SW480 (cell line): ENCODE data around the gene RMI1.

ENCODE experiments used
- DNase-seq: peaks from one replicate; pipeline ENCODE4 v3.0.0-alpha.2; 2016; ENCODE audit warnings: low spot score

RMI1 gene

GRCh38 chr9:83969602-83970001, 11.0 kb upstream of the RMI1 start:
- DNase-seq, result no peak

DNA sequence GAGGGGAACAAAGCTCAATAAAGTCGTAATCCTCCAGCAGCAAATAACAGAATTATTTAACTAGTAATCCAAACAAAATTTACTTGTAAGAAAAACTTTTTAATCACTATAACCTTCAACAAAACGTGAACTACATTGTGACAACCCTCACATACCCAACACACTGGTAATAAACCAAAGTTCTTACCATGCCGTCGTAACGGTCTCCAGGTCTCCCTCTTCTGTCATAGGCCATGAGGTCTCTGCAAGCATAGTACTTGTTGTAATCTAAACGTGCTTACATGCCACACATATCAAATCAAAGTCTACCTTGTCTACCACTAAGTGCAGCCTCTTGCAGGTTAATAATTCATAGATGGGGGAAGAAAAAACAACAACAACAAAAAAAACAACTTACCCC, 9.1 kb upstream of the RMI1 start:
- DNase-seq, result no peak

DNA sequence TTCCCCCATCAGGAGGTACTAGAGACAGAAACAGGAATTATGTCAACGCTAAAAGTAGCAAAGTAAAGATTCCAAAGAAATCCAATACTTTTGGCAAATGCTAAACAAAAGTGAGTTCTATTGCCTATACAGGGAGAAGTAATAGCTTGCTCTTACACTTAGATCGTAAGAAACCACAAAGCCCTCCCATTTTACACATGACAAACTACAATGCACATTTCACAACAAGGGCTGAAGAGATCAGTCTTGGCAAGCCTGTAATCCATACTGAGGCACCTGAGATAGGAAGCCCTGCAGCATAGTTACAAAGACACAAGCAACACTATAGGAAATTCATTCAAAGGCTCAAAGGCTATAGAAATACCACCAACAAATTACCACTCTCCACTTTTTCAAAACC, 8.3 kb upstream of the RMI1 start:
- no peak for DNase-seq

DNA sequence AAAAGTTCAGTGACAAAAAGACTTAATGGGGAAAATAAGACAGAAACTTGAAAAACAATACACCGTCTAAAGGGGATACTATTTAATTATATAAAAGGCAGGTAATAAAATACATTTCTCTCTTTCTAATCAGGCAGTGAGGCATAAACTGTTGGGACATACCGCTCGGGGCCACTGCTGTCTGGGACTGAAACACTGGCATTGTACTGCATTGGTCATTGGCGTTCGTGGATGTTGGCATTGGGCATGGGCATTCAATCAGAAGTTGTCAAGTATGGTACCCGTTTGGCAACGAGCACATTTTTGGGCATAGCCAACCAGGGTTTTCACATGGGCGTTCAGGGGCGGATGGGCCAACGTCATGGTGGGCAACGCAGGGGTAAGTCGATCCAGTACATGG, 5.3 kb upstream of the RMI1 start:
- no peak for DNase-seq

- DNase-seq, result no peak
Observed at GRCh38 chr9:83976372-83976771, 4.2 kb upstream of the RMI1 start.

- DNase-seq, result no peak
Observed at GRCh38 chr9:83977196-83977595, 3.4 kb upstream of the RMI1 start.

DNA sequence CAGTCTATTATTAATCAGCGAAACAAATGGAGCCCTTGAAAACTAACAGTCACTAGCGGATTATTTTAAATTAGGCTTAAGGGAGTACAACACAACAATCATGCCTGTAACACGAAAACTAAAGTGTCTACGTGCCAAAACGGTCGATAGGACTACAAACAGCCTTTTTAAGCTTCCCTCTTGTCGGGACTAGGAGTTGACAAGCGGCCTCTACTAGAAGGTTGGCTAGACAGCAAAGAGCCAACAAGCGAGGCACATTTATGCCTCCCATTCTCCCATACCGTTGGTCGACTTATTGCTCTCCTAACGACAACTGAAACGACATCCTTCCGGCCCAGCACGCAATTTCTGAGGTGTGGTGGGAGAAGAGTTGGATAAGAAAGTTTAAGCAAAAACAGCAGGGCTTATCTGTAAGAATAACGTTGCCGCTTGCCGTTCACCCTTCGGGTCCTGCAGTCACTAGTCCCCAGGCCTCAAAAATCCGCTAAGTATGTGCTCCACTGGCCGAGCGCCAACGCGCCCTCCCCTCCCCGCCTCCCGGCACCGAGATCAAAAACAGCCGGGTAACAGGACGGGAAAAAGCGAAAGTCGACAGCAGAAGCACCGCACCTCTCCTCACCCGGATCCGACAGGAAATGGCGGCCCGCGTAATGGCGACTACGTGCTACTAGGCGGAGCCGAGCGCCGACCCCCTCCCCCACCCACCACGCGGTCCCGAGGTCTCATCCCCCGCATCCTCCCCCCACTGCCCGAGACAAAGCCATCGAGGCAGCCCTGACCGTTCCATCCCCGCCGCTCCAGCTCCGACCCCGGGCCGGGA, 1.4 kb upstream of the RMI1 start:
- DNase-seq, result peak; percentile 82

GRCh38 chr9:83979812-83980394, 702 bp upstream of the RMI1 start, which contains the start of gene HNRNPK:
HNRNPK (minus strand) TSS chr9:83980215; CDS start chr9:83978252, 1,963 bp downstream.
- DNase-seq, result peak; percentile 94

GRCh38 chr9:83981126-83981871, 694 bp downstream of the RMI1 start:
- peak; percentile 48 for DNase-seq

DNA sequence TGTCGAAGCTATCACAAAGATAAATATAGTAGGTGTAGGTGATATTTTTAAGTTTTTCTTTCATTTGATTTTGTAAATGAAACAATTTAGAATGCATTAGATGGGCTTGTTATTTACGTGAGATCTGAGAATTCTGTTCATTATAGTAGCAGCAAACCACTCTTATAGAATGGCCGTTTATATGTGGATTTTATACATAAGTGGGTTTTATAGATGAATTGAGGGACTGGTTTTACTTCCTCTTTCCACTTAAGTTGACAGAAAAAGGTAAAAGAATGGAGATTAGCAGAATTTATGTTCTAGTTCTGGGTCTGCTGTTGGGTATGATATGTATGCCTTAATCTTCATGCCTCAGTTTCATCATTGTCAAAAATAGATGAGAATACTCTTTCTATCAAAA, 5.6 kb downstream of the RMI1 start:
- no peak for DNase-seq

- no peak for DNase-seq
Observed at GRCh38 chr9:83986765-83987401, 6.3 kb downstream of the RMI1 start.

- no peak for DNase-seq
Observed at GRCh38 chr9:83987402-83987791, 6.8 kb downstream of the RMI1 start.

DNA sequence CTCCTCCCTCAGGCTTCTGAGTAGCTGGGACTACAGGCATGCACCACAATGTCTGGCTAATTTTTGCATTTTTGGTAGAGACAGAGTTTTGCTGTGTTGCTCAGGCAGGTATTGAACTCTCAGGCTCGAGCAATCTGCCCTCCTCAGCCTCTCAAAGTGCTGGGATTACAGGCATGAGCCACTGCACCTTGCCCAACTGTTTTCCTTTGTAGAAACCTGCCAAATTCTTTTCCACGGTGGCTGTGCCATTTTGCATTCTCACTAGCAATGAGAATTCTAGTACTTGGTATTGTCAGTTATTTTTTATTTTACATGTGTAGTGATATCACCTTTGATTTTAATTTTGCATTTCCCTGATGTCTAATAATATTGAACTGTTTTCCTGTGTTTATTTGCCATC, 7.8 kb downstream of the RMI1 start:
- DNase-seq, result no peak

DNA sequence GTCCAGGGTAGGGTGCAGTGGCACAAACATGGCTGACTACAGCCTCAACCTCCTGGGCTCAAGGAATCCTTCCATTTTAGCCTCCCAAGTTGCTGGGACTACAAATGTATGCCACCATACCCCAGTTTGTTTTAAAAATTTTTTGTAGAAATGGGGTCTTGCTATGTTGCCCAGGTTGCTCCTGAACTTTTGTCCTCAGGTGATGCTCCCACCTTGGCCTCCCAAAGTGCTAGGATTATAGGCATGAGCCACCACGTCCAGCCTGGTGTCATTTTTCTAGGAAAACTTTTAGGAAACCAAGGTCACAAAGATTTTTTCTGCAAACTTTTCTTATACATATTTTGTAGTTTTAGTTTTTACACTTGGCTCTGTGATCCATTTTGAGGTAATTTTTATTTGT, 10.8 kb downstream of the RMI1 start:
- DNase-seq, result no peak

DNA sequence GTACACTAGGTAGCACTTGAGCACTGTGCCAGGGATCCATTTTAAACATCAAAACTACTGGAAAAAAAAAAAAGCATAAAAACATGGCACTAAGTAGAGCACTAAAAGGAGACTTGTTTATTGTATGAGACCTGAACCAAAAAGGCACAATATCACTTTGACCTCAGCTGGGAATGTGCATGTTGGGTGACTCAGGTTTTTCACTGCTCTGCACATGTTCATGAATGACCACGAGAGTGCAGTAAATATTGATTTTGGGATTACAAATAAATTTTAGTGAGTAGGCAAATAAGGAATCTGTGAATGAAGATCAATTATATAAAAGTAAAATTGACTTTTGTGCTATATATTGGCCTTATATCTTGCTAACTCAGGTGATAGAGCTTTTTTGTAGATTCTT, 11.8 kb downstream of the RMI1 start:
- no peak for DNase-seq

DNA sequence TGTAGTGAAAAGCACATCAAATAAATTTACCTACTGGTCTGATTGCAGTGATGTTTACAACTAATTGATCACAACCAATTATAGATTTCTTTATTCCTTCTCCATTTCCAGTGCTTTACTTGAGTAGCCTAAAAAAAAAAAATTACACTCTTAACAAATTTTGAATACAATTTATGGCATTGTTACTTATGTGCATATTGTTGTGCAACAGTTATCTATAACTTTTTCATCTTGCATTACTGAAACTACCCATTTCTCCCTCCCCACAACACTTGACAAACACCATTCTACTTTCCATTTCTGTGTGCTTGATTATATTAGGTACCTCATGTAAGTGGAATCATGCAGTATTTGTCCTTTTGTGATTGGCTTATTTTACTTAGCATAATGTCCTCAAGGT, 12.3 kb downstream of the RMI1 start:
- DNase-seq, result no peak

- no peak for DNase-seq
Observed at GRCh38 chr9:83996126-83996525, 15.5 kb downstream of the RMI1 start.

- no peak for DNase-seq
Observed at GRCh38 chr9:83999141-83999918, 18.7 kb downstream of the RMI1 start.

DNA sequence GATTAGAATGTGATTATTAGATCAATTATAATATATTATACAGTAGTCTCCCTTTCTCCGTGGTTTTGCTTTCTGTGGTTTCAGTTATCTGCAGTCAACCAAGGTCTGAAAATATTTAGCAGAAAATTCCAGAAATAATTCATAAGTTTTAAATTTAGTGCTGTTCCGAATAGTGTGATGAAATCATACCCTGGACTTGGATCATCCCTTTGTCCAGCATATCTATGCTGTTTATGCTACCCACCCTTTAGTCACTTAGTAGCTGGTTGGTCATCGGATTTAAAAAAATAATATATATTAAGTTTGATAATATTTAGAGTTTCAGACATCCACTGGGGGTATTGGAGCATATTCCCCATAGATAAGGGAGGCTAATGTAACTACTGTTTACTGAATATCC, 19.6 kb downstream of the RMI1 start:
- no peak for DNase-seq

DNA sequence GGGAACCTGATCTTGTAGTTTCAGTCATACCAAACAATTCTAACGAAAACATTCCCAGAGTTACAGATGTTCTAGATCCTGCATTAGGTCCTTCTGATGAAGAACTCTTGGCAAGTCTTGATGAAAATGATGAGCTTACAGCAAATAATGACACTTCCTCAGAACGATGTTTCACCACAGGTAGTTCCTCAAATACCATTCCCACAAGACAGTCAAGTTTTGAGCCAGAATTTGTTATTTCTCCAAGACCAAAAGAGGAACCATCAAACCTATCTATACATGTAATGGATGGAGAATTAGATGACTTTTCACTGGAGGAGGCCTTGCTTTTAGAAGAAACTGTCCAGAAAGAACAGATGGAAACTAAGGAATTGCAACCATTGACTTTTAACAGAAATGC, 21.0 kb downstream of the RMI1 start:
- no peak for DNase-seq

DNA sequence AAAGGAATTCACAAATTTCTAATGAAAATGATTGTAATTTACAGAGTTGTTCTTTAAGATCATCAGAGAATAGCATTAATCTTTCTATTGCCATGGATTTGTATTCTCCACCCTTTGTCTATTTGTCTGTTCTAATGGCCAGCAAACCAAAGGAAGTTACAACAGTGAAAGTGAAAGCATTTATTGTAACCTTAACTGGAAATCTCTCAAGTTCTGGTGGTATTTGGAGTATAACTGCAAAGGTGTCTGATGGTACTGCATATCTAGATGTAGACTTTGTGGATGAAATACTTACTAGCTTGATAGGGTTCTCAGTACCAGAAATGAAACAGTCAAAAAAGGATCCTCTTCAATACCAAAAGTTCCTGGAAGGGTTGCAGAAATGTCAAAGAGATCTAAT, 21.7 kb downstream of the RMI1 start:
- no peak for DNase-seq

DNA sequence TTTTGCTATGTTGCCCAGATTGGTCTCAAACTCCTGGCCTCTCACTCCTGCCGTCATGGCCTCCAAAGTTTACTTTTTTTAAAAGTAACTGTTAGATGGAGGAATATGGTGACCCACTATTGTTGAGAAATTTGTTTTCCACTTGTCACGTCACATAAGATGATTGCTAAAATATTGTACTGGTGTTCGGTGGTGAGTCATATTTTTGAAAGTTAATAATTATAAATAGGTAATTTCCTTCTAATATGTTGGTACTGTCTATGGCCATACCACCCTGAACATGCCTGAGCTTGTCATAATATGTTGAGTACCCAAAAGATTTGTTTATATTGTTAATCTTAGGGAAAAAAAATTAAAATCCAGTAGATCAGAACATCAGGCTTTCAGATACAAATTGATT, 22.6 kb downstream of the RMI1 start:
- DNase-seq, result no peak
